NCI-H2196 treated with DMSO at 0.1 percent for 48 hours (cell line): ENCODE measurements around the gene LPAR3.
"Not testable (repeated sequence)": the region's sequence is repeated elsewhere in the genome, so short reads cannot be mapped to it uniquely, and the experiment has no call there.

Source experiments
- DNase-seq: peaks from one replicate; lab custom pipeline; 2025; ENCODE audit not compliant: unreplicated experiment; lab: John Stamatoyannopoulos, UW

LPAR3 gene, protein sequence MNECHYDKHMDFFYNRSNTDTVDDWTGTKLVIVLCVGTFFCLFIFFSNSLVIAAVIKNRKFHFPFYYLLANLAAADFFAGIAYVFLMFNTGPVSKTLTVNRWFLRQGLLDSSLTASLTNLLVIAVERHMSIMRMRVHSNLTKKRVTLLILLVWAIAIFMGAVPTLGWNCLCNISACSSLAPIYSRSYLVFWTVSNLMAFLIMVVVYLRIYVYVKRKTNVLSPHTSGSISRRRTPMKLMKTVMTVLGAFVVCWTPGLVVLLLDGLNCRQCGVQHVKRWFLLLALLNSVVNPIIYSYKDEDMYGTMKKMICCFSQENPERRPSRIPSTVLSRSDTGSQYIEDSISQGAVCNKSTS

GRCh38 chr1:84892705-84893618 lies at the start of gene LPAR3:
Gene LPAR3, minus strand, starts transcription at chr1:84893206. Its CDS starts 27,086 bp downstream, at chr1:84866120.
- no peak for DNase-seq

- DNase-seq = no peak
These were observed 48.8 kb upstream of the LPAR3 start for GRCh38 chr1:84941843-84942242.

DNA sequence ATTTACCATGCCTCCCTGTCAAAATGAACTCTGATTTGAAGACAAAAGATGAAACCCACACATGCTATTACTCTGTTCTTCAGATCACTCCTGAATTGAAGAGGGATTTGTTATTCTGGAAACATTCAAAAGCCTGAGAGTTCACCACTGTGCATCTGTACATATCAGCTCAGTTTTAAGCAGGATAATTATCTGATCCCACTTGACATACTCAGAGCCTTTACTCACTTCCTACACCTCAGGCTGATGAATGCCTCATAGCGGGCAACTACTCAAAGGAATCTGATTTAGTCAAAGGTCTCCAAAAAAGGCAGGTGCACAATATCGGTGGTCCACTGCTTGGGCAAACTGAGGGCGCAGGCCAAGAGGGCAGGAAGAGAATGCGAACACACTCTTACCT lies 47.5 kb upstream of the LPAR3 start:
- DNase-seq = no peak

- DNase-seq = no peak
These were observed 46.8 kb upstream of the LPAR3 start for GRCh38 chr1:84939761-84940160.

- DNase-seq = no peak
These were observed 46.1 kb upstream of the LPAR3 start for GRCh38 chr1:84939151-84939550.

DNA sequence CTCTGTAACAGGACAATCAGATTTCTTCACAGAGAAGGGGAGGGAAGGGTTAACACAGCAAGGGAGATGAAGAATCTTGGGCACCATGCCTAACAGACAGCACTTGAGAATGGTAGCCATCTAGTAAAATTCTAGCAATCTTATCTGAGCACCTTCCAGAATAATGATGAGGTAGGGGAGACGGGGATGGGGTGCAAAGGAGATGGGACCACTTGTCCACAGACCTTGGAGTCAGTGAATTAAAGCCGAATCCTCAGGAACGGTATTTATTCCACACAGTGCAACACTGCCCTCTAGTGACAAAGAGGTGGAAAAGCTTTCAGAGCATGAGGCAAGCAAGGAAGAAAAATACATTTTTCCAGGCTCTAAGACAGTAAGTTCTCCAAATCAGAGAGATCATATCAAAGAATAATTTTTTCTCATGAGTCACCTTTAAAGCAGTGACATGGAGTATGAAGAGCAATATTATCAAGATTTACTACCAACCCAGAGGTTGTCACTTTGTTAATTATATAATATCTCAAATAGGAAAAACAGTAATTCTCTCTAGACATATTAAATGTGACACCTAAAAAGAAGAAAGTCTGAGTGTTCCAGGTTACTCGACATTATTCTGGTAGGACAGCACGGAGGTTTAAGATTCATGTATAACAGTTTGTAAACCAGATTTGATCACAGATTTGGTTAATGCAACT lies 43.3 kb upstream of the LPAR3 start:
- peak; percentile 31 for DNase-seq

DNA sequence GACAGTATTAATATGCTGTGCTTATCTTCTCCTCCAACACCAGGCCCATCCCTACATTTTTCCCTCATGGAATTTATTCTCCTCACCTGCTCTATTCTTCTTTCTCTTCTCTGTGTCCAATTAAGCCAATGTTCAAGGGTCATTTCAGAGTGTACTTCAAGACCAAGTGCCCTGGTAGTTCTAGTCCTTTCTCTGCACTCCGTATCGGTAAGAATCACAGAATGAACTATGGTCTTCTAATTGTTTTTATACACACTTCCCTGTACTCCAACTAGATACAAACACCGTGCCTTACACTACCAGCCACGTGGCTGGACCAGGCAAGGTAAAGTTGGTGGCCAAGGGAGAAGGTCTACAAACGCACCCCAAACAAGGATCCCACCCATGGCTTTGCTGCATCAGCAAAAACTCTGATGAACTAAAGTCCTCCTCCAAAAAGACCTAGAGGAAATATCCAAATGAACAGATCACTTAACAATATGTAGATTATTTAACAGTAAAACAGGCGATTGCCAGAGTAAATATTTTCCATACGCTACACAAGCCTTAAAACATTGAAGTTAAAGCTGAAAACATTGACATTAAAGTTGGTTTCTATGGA lies 40.1 kb upstream of the LPAR3 start:
- no peak for DNase-seq

DNA sequence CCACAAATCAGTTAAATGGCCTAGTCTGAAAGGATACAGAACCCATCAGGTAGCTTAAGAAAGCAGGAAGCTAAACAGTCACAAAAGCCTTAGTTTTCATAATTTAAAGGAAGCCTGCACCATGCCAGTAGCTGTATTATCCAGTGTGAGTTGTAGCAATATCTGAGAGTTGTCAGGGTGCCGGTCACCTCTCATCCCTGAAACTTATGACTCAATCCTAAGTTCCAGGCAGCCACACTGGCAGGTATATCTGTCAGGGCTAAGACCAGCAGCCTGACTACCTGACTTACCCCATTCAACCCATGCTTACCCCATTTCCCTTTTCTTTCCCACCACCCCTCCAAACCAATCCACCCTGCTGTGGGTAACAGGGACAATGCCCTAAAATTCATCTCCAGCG lies 37.8 kb upstream of the LPAR3 start:
- DNase-seq = no peak

- no peak for DNase-seq
These were observed 37.3 kb upstream of the LPAR3 start for GRCh38 chr1:84930329-84930728.

DNA sequence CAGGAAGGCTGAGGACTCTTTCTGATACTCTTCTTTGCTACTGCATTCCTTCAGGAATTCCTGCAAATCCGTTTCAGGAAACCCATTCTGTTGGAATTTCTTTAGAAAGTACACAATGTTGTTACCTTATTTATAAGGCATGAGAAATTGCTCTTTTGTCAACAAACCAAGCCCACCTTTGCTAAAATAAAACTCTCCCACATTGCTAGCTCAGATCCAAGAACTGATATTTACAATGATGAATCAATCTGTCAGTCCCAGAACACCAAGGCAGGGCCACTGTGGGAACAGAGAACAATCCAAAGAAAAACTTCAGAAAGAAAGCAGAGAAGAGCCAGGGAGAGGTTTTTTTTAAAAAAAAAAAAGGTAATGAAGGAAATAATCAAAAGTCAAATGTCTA lies 36.6 kb upstream of the LPAR3 start:
- DNase-seq = no peak

GRCh38 chr1:84928979-84929378 lies 36.0 kb upstream of the LPAR3 start:
- DNase-seq = no peak

- DNase-seq = no peak
These were observed 30.3 kb upstream of the LPAR3 start for GRCh38 chr1:84923317-84923716.

GRCh38 chr1:84920159-84920558 lies 27.2 kb upstream of the LPAR3 start:
- DNase-seq = no peak

GRCh38 chr1:84919461-84919970 lies 26.5 kb upstream of the LPAR3 start:
- no peak for DNase-seq

DNA sequence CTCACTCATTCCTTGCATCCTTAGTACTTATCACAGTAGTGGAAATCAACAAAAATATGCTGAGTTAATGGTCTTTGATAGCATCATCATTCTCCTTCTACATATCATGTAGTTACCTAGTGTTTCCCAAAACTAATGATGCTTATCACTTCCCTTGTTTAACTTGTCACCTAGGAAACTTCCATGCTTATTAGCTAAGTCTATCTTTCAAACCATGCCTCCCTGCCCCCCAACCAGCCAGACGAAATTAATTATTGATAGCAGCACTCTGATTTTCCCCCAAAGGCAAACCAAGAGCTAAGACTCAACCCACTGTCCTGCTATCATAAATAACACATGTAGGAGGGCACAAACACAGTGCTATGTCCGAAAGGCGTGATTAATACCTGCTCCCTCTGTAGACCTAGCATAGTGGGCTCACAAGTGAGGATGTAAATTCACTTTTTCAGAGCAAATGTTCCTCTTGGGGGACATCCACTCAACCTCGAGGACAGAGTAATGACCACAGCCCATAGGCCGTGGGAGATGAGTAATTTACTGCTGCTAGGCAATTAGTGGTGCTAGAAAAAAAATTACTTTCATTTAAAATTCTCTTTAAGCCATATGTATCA lies 25.8 kb upstream of the LPAR3 start:
- no peak for DNase-seq

GRCh38 chr1:84916897-84917296 lies 23.9 kb upstream of the LPAR3 start:
- DNase-seq = no peak

GRCh38 chr1:84913555-84913892 lies 20.5 kb upstream of the LPAR3 start:
- no peak for DNase-seq

DNA sequence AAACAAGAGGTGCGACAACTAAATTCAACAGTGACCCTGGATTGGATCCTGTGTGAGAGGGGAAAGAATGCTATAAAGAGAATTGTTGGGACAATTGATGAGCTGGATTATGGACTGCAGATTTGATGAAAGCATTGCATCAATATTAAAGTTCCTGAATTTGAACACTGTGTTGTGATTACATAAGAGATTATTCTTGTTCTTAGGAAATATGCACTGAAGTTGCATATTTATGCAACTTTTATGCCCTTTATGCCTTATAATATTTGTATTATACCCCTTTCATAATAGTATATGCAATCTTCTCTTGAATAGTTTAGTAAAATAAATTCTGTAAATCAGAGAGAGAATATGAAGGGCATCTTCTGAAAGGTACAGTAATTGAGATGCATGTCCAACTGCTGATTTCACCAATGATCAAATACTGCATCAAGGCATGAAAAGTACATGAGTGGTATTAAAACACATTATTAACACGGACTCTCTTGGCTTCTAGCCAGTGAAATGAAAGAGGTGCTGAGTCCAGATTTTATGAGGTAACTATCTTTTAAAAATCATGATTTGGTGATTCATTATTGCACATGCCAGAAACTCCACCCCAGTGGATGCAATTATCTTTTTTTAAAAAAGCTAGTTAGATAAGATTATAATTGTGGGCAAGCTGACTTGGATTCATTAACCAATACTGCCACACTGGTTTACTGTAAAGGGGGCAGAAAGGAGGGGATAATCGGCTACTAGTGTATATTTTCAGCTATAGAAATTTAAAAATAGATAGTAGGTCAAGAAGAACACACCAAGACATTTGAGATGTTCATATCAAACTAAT lies 19.9 kb upstream of the LPAR3 start:
- no peak for DNase-seq

DNA sequence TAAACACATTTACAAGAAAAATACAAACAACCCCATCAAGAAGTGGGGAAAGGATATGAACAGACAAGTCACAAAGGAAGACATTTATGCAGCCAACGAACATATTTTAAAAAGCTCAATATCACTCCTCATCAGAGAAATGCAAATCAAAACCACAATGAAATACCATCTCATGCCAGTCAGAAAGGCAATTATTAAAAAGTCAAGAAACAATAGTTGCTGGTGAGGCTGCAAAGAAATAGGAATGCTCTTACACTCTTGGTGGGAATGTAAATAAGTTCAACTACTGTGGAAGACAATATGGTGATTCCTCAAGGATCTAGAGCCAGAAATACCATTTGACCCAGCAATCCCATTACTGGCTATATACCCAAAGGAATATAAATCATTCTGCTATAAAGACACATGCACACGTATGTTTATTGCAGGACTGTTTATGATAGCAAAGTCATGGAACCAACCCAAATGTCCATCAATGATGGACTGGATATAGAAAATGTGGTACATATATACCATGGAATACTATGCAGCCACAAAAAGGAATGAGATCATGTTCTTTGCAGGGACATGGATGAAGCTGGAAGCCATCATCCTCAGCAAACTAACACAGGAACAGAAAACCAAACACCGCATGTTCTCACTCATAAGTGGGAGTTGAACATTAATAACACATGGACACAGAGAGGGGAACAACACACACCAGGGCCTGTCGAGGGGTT lies 15.9 kb upstream of the LPAR3 start:
- DNase-seq = not testable (repeated sequence)
